GM18868 (cell line): Measurements from ENCODE around the gene REV1.
"Not testable (repeated sequence)": the region's sequence is repeated elsewhere in the genome, so short reads cannot be mapped to it uniquely, and the experiment has no call there.

Experiments used
- ATAC-seq: cut with Tn5 transposase; IDR thresholded peaks from one replicate; pipeline ENCODE4 v1.9.1; 2021; ENCODE audit warnings: mild to moderate bottlenecking, moderate library complexity; ENCODE audit not compliant: unreplicated experiment

Gene REV1

DNA sequence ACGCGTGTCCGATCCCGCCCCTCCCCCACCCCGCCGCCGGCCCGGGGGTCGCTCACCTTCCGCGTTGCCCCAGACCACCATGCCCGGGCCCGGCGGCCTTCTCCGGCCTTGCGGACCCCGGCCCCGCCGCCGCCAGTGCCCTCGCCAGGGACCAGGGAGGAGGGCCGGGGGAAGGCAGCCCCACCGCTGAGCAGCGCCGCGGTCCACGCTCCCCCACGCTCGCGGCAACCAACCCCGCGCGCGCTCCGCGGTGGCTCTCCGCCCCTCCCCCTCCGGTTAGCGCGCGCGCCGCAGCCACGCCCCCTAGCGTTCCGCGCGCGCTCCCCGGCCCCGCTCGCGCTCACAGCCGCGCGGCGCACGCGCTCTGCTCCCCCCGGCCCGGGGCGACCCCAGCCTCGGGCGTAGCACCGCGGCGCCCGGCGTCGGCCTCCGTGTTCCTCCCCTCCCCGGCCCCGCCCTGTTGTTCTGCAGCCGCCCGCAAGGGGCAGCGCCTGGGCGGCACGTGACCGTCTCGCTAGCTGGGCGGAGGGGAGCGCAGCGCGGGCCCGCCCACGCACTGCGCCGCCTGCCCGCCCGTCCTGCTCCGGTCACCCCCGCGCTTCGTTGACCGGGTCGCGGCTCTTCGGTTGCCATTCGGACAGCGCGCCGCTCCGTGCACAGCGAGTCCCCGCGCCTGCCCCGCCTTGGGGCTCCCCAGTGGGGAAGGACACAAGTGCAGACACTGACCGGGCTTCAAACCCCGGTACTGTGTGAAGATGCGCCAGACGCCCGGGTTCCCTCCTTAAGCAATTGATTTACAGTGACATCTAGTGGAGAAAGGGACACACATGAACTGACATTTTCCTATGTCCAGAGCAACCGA, at the start of gene REV1:
TSS of gene REV1 (minus strand) at position 257 of the 862 bp plus-strand sequence. CDS start 25,042 bp downstream, outside the sequence.
- peak; percentile 85 for ATAC-seq

DNA sequence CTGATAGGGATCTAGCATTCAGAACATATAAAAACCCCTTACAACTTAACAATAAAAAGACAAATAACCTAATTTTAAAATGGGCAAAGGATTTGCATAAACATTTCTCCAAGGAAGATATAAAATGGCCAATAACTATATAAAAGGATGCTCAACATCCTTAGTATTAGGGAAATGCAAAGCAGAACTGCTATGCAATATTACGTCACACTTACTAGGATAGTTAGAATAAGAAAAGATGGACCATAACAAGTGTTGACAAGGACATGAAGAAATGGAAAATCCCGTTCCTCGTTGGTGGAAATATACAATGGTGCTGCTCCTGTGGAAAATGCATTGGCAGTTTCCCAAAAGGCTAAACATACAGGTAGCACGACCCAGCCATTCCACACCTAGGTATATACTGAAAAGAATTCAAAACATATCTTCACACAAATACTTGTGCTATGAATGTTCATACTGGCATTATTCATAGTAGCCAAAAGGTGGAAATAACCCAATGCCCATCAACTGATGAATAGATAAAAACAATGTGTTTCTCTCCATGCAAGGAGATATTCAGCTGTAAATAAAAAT, 48.2 kb upstream of the REV1 start:
- ATAC-seq, result no peak

DNA sequence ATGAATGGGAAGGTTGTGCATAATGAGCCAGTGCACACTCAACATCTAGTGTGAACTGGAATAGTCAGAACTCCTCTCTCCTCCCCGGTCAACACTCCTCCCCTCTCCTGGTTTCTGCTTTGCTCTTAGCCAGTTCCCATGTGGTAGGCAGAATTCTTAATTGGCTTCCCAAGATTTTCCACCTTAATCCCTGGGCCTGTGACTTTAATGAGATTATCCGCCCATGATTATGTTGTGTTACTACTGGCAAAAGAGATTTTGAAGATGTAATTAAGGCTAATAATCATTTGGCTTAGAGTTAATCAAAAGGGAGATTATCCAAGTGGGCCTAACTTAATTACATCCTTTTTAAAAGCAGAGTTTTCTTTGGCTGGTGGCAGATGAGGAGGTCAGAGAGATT, 34.2 kb upstream of the REV1 start:
- ATAC-seq, result no peak

DNA sequence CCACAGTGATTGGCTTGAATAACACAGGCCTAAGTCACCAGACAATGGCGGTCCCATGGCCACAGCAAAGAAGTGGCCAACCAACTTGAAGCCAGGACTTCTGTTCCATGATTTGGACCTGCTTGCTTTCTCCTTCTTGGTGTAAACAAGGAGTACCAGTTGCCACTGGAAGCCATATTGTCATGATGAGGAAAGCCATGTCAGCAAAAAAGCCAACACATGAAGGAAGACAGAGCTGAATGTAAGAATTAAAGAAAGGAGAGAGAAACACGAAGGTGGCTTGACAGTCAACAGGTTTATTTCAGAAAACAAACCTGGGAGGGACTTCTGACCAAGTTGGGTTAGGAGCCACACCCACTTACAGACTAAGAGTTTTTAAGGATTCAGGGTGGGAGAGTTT, 32.3 kb upstream of the REV1 start:
- ATAC-seq, result no peak

DNA sequence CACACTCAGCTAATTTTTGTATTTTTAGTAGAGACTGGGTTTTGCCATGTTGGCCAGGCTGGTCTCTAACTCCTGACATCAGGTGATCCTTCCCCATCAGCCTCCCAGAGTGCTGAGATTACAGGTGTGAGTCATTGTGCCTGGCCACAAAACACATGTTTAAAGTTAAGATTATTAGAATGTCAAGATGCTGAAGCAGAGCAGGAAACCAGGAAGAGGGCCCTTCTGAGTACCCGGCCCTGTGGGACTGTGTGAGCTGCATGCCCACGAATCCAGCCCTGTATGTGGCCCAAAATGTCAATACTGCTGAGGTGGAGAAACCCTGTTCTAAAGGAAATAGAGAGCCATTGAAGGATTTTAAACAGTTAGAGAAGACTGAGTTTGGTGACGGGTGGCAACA, 31.0 kb upstream of the REV1 start:
- no peak for ATAC-seq

DNA sequence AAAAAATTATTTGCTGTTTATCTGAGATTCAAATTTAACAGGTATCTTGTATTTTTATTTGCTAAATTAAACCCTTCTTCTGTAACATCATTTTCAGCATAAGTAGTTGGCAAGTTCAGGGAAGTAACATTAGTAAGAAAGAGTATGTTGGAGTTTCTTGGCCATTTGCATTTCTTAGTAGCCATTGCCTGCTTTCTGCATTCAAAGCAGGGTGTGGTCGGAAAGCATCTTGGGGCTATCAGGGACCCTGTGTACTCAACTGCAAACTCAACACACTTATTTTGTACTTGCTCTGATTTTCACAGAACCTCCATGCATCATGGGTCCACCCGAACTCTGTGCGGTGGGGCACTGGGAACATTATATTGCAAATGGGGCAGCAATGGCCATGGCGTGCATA, 30.4 kb upstream of the REV1 start:
- no peak for ATAC-seq

DNA sequence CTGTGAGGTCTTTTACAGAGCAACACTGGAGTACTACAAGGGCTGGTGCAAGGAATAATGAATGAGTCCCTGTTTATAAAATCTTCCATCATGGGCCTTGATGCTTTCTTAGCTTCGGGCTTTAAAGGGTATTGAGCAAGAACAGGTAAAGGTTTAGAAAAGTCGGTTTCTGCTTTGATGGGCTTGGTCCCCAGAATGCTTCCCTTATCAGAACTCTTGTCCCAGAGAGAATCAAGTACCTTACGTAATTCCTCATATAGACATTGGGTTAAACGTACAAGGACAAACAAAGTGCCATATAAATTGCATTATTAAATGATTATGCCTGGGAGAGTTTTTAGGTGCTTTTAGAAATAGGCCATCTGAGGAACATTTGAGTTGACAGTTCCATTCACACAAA, 24.5 kb upstream of the REV1 start:
- no peak for ATAC-seq

DNA sequence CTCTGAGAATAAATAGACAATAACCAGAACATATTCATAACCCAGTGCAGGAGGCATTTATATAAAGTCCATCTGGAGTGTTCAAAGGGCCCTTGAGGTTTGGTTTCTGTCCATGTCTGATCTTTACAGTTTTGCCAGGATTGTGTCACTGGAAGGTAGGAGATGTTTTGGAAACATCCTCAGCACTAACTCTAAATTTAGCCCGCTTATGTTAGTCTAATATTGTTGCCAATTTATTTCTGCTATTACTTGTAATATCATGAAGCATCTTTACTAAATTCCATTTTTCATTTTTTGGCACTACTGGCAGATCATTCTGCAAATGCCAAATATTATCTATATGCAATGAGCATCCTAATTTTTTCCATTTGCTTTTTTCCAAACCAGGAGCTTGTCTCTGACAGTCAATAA, 22.4 kb upstream of the REV1 start:
- no peak for ATAC-seq

DNA sequence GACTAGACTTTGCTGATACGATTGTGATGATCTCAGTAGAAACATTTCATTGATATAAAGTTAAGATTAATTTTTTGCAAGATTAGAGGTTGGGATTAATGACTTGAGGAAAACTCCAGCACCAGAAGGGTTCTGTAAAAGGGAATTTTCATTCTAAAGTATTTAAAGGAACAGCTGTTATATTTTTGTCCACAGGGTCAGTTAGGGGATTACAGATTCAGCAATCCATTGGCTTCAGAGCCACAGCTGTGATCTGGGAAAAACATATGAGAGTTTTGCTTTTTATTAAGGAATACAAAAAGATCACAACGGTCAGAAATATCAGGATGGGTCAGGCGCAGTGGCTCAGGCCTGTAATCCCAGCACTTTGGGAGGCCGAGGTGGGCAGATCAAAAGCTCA, 19.6 kb upstream of the REV1 start:
- no peak for ATAC-seq

DNA sequence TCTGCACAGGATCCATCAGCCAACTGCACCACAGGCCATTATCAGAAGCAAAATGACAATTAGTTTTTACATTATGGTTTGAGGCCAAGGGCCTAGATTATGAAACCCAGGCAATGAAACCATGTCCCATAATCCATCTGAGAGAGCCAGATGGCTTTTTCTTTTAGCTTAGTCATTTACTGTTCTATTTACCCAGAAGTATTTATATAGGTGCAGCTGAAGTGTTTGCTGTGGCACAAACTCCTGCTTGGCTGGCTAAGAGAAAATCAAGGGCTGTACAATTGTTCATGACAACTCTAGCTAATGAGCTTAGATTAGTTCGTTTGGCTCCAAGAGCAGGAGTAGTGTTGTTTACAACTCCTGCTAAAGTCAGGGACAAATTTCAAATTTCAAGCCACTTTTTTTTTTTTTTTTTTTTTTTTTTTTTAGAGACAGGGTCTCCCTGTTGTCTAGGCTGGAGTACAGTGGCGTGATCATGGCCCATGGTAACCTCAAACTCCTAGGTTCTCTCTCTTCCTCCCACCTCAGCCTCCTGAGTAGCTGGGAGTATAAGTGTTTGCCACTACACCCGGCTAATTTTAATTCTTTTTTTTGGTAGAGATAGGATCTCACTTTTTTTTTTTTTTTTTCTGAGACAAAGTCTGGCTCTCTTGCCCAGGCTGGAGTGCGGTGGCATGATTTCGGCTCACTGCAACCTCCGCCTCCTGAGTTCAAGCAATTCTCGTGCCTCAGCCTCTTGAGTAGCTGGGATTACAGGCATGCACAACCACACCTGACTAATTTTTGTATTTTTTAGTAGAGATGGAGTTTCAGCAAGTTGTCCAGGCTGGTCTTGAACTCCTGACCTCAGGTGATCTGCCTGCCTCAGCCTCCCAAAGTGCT, 18.4 kb upstream of the REV1 start:
- ATAC-seq, result no peak

DNA sequence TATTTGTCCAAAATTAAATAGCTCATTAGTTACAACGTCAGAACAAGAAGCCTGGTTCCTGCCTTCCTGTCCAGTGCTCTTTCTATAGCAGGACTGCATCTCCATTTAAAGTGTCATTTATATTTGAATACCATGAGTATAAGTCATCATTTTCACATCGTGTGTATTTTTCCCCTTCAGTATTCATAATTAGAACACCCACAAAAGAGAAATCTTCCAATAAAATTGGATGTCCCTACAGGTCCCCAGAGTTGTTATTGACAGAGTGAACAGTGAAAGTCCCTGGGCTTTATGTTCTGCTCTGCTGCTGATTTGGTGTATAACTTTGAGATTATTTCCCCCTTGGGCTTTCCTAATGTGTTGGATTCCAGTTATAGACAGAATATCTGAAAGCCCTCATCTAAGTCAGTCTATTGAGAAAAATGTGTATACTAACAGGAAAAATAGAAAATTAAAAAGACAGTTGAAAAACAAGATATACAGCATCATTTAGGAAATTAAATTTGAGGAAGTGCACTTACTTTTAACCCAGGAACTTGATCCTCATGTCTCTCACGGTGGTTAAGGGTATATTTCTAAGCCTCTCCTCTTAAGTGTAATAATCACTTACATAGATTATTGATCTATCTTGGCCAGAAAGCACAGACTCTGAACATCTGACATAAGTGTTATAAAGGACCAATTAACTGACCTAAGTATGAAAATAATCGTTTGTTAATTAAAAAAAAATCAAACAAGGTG, 15.2 kb upstream of the REV1 start:
- ATAC-seq, result no peak

DNA sequence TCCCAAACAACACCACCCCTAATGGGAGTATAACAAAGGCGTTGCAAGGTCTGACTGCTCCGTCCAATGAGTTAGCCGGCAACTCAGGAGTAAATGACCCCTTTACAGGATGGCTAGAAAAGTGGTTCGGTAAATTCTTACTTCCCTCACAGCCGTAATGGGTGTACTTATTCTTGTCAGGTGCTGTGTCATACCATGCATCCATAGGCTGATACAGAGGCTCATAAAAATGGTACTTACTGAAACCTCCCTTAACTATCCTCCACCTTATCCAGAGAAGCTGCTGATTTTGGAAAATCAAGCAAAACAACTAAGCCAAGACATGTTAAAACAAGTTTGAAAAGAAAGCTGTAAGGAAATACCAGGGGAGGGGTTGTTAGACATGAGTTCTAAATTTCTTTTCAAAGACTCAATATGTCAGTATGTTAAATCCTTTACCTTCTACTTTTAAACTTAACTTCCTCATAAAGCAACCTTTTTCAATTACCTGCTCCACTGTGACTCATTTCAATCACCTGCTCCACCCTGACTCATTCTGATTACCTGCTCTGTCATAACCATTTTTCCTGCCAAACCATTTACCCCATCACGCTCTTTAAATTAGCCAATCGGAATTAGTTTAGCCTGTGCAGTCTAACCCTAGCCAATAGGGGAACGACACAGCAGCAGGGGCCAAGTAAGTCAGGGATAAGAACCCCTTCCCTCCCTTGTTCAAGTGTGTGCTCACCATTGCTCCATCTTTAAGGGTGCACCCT, 14.0 kb upstream of the REV1 start:
- not testable (repeated sequence) for ATAC-seq

DNA sequence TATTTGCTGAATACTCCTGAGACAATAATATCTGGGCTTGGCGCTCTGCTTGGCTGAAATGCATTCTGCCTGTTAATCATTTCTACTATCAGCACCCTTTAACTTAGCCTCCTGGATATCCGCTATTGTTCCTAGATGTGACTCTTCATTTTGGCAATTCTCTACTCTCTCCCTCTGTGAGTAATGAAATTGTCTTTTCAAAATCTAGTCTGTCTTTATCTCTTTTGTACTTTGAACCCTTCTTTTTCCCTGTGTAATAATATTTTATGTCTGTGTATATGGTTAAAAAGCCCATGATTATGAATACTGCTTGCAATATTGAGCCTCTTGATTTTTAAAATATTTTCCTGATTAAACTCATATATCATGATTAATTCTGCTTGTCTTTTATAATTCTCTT, 6.2 kb upstream of the REV1 start:
- no peak for ATAC-seq

DNA sequence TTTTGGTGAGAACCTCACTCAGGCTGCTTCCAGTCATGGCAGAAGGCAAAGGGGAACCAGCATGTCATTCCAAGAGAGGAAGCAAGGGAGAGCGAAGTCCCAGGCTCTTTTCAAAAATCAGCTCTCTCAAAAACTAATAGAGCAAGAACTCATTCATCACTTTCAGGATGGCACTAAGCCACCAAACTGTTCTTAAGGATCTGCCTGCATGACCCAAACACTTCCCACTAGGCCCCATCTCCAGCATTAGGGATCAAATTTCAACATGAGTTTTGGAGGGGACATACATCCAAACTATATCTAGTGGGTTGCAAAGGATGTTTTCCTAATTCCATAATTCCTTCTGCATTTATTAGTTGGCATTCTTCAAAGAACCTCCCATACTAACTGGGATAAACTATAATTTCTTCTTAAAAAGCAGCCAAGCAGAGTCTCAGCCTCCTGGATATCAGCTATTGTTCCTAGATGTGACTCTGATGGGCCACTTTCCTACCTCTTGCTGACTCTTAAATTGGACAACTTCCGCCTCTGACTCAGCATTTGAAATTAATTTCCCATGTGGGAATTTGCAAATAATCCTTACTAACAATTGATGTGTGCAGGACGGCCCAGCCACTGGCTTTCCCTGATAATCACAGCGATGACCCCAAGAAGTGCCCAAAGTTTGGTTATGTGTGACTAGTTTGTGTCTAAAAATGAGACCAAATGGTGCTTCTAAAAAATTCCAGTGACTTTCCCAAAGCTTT, 5.5 kb upstream of the REV1 start:
- ATAC-seq, result no peak

DNA sequence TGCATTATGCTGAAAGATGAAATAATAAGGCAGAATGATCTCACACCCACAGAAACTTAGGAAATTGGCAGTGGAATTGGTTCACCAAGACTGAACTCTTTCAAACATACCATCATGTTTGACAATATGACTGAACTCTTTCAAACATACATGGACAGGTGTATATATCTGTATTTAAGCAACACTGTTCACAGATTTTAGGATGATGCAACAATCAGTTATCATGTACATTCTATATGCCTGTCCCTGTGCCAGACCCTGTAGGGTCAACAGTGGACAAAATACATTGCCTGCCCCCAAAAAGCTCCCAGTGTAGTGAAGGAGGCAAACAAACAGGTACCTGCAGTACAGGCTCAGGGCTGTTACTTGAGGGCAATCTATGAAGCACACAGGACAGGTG, 2.9 kb upstream of the REV1 start:
- no peak for ATAC-seq

DNA sequence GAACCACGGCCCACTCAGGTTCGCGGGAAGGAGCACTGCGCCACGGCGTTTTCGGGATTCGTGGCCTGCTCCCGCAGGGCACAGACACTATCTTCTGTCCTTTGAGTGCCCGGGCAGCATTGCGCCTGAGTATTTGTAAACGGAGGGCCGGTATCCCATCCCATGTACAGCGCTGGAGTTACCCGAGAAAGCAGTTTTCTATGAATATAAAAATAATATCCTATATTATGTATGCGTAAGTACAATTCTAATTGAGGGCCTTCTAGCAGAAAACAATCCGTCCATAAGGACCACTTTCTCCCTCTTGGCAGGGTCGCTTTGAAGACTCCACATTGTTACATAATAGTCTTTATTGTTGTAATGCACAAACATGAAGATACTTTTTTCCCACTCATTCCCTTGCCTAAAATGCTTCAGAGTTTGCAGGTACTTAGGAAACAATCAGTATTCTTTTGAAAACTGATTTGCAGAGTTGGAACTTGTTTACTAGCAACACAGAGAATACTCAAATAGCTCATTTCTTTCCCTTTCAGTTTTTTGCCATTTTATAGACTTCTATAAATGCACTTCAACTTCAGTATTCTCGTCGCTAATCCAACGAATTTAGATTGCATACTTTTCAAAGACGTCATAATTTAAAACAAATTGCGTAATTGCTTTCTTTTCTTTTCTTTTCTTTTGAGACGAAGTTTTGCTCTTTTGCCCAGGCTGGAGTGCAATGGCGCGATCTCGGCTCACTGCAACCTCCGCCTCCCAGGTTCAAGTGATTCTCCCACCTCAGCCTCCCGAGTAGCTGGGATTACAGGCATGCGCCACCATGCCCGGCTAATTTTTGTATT, 1.0 kb upstream of the REV1 start:
- no peak for ATAC-seq

DNA sequence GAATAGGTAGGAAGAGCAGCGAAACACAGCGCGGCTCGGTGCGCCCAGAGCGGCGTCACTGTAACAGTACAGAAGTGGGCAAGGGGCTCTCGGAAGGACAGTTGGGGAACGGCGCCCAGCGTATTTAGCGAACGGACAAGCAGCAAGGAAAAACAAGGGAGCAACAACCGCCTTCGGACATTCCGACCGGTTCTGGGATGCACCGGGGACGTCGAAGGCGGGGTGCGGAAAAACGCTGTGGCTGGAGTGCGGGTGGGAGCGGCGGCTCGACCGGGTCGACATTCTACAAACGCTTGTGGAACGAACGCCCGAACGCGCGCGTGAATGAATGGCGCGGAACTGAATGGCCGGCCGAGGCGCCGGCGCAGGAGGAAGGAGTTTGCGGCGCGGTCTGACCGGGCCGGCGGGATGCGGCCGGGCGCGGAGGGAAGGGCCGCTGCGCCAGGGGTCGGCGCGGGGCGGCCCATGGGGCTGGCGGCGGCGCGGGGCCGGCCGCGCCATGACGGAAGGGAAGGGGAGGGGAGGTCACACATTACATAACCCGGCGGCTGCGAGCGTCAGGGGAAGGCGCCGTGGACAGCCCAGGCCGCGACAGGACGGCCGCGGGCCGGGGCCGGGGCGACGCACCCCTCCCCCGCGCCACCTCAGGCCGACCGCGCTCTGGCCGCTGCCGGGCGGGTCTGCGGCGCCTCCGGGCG, 605 bp downstream of the REV1 start:
- peak; percentile 24 for ATAC-seq

DNA sequence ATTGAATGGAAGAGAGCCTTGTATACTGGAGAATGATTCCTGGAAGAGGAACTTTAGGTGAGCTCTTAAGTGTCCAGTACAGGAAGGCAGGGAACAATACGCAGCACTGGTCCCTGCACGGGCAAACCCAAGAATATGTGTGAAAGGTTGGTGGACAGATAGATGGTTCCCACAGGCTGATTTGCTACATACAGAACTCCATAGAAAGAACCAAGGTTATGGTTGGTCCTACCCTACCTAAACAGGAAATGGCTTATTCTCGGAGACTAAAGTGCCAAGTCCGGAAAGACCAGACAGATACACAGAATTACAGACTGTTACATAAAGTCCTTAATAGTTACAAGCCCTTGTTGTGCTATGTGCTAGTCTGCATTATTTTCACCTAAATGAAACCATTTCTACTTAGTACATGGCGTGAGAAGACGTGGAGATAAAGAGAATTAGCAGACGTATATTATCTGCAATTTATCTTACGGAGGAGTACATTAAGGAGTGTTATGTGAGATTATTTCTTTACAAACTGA, 1.2 kb downstream of the REV1 start:
- no peak for ATAC-seq
